IMR-90 (cell line): ENCODE results near the gene PKN3. TPM values are rescaled to one million over a fixed set of nuclear protein-coding genes. Genes with fewer than 3 reads are reported as not detected.

Source experiments
- ATAC-seq: fragments of 200-7000 bp; cut with Tn5 transposase; 2 replicates; pipeline ENCODE4 v1.9.1; 2020; ENCODE audit warnings: low read depth, mild to moderate bottlenecking, moderate library complexity
- BruUV-seq: library from RNA; stranded (reverse); fragments of 400-500 nt; replicated peaks from 2 replicates; lab custom pipeline; 2021; lab: Mats Ljungman, UMichigan
- CTCF ChIA-PET: fragments of 300-600 bp; formaldehyde crosslinking; extraction: SDS; loops from one replicate; lab custom pipeline; 2021; ENCODE audit warnings: antibody characterized with exemption; lab: Yijun Ruan, JAX
- POLR2A ChIA-PET: fragments of 300-600 bp; sonication (Branson Sonifier 250); formaldehyde crosslinking; loops from one replicate; lab custom pipeline; 2022; ENCODE audit warnings: antibody characterized with exemption; ENCODE audit not compliant: unreplicated experiment; lab: Charles Lee
- DNase-seq: peaks from one replicate; pipeline ENCODE4 v3.0.0; 2013
- H2AFZ ChIP-seq: replicated peaks from 2 replicates; pipeline ENCODE3; 2013; ENCODE audit warnings: low read length, mild to moderate bottlenecking; ENCODE audit not compliant: poor library complexity
- H2AK5ac ChIP-seq: 2 replicates; pipeline ENCODE4 v1.6.1; 2013; ENCODE audit warnings: low read depth, low read length, inconsistent platforms
- H2AK9ac ChIP-seq: replicated peaks from 2 replicates; pipeline ENCODE3; 2013; ENCODE audit warnings: mild to moderate bottlenecking, low read depth, low read length, moderate library complexity; ENCODE audit not compliant: poor library complexity
- H2BK120ac ChIP-seq: 2 replicates; pipeline ENCODE4 v1.6.1; 2013; ENCODE audit warnings: low read depth, low read length, inconsistent platforms
- H2BK15ac ChIP-seq: 3 replicates; pipeline ENCODE4 v1.6.1; 2013; ENCODE audit warnings: low read depth, low read length, inconsistent platforms
- H2BK20ac ChIP-seq: 2 replicates; pipeline ENCODE4 v1.6.1; 2013; ENCODE audit warnings: low read depth, mild to moderate bottlenecking, inconsistent platforms, low read length, moderate library complexity
- H2BK5ac ChIP-seq: 2 replicates; pipeline ENCODE4 v1.6.1; 2013; ENCODE audit warnings: mild to moderate bottlenecking, low read depth, low read length, inconsistent platforms; ENCODE audit not compliant: poor library complexity, severe bottlenecking
- H3K14ac ChIP-seq: replicated peaks from 2 replicates; pipeline ENCODE4 v1.6.1; 2013; ENCODE audit warnings: low read depth, low read length, inconsistent platforms
- H3K18ac ChIP-seq: 2 replicates; pipeline ENCODE4 v1.6.1; 2013; ENCODE audit warnings: low read depth, low read length, control low read depth
- H3K23ac ChIP-seq: 2 replicates; pipeline ENCODE4 v1.6.1; 2013; ENCODE audit warnings: low read depth, low read length, inconsistent platforms
- H3K27ac ChIP-seq: 2 replicates; pipeline ENCODE4 v1.5.1; 2013; ENCODE audit warnings: mild to moderate bottlenecking, control low read depth, low read length; ENCODE audit not compliant: insufficient read depth
- H3K27me3 ChIP-seq: 2 replicates; pipeline ENCODE4 v1.6.1; 2013; ENCODE audit warnings: low read length; ENCODE audit not compliant: control insufficient read depth, insufficient read depth
- H3K36me3 ChIP-seq: 2 replicates; pipeline ENCODE4 v1.6.1; 2013; ENCODE audit warnings: low read length, mixed read lengths; ENCODE audit not compliant: control insufficient read depth, insufficient read depth
- H3K4ac ChIP-seq: 2 replicates; pipeline ENCODE4 v1.6.1; 2013; ENCODE audit warnings: low read depth, low read length, inconsistent platforms
- H3K4me1 ChIP-seq: 2 replicates; pipeline ENCODE4 v1.6.1; 2013; ENCODE audit warnings: low read length, mixed read lengths; ENCODE audit not compliant: control insufficient read depth, insufficient read depth
- H3K4me2 ChIP-seq: 2 replicates; pipeline ENCODE4 v1.6.1; 2013; ENCODE audit warnings: low read depth, mild to moderate bottlenecking, control low read depth, low read length, moderate library complexity
- H3K4me3 ChIP-seq: 2 replicates; pipeline ENCODE4 v1.5.1; 2013; ENCODE audit warnings: low read depth, mild to moderate bottlenecking, control low read depth, low read length, moderate library complexity; ENCODE audit not compliant: insufficient read depth
- H3K56ac ChIP-seq: 2 replicates; pipeline ENCODE4 v1.6.1; 2013; ENCODE audit warnings: low read length, inconsistent platforms; ENCODE audit not compliant: insufficient read depth; ENCODE audit errors: extremely low read depth
- H3K79me1 ChIP-seq, 2 experiments: 2 replicates each; pipeline ENCODE4 v1.6.1; 2013; ENCODE audit warnings: low read length in 2 of 2, inconsistent platforms in 1 of 2, low read depth in 1 of 2
- H3K9ac ChIP-seq: 2 replicates; pipeline ENCODE4 v1.6.1; 2013; ENCODE audit warnings: low read depth, low read length, control low read depth
- H3K9me1 ChIP-seq: 2 replicates; pipeline ENCODE4 v1.6.1; 2013; ENCODE audit warnings: low read length, inconsistent platforms; ENCODE audit not compliant: insufficient read depth
- H3K9me3 ChIP-seq: 2 replicates; pipeline ENCODE4 v1.6.1; 2013; ENCODE audit warnings: low read length; ENCODE audit not compliant: control insufficient read depth, insufficient read depth
- H4K20me1 ChIP-seq: 2 replicates; pipeline ENCODE4 v1.6.1; 2013; ENCODE audit warnings: low read length, inconsistent platforms; ENCODE audit not compliant: insufficient read depth
- H4K5ac ChIP-seq: 2 replicates; pipeline ENCODE4 v1.6.1; 2013; ENCODE audit warnings: mild to moderate bottlenecking, low read depth, low read length, control low read depth
- H4K8ac ChIP-seq, 2 experiments: 2 replicates each; pipeline ENCODE4 v1.6.1; 2013; ENCODE audit warnings: low read depth in 2 of 2, low read length in 2 of 2, control low read depth in 1 of 2, inconsistent platforms in 1 of 2
- H4K91ac ChIP-seq: 2 replicates; pipeline ENCODE4 v1.6.1; 2013; ENCODE audit warnings: low read depth, low read length, inconsistent platforms; ENCODE audit not compliant: insufficient read depth
- CHD1 ChIP-seq: IDR thresholded peaks from 2 replicates; pipeline ENCODE4 v1.6.1; 2012; ENCODE audit warnings: low read depth, low read length, improper control_type of control experiment
- POLR2A ChIP-seq: IDR thresholded peaks from 2 replicates; pipeline ENCODE4 v1.6.1; 2012; ENCODE audit warnings: mild to moderate bottlenecking, low read depth, low read length
- RAD21 ChIP-seq: IDR thresholded peaks from 2 replicates; pipeline ENCODE4 v1.6.1; 2012; ENCODE audit warnings: low read length, improper control_type of control experiment
- RCOR1 ChIP-seq: IDR thresholded peaks from 2 replicates; pipeline ENCODE4 v1.6.1; 2012; ENCODE audit warnings: mild to moderate bottlenecking, low read length, improper control_type of control experiment; ENCODE audit not compliant: insufficient replicate concordance
- WGBS, 2 experiments: methylation state at CpG; one replicate each; pipeline versions ENCODE4 v1.1.5 to v1.1.7; 2013; ENCODE audit warnings: missing lambda C conversion rate in 2 of 2; ENCODE audit not compliant: insufficient read length in 1 of 2; ENCODE audit errors: extremely low coverage in 2 of 2; 5-methylcytosine and 5-hydroxymethylcytosine counted together
- dilution Hi-C: fragments of 300-500 bp; cut with HindIII; formaldehyde crosslinking; loops from one replicate; pipeline ENCODE4 v1.14.3; 2018; ENCODE audit warnings: low sequenced_read_pairs; ENCODE audit not compliant: unreplicated experiment
- in situ Hi-C: fragments of 300-500 bp; cut with MboI; formaldehyde crosslinking; loops from 3 replicates; pipeline ENCODE4 v1.14.3; 2019; ENCODE audit warnings: low sequenced_read_pairs, inconsistent platforms, mixed read lengths
- intact Hi-C: fragments of 100-400 bp; cut with micrococcal nuclease; formaldehyde crosslinking; loops from 2 replicates; pipeline ENCODE4 v1.10.0; 2022
- polyA plus RNA-seq, 3 experiments: library from polyadenylated mRNA; depleted of rRNA; stranded (reverse); fragments of >200 nt; gene quantifications; 2 replicates each; pipeline ENCODE4 v1.2.3, GENCODE V29; 2012; ENCODE audit warnings: low replicate concordance in 1 of 3
- total RNA-seq: library from RNA; depleted of rRNA; stranded (reverse); fragments of >200 nt; gene quantifications from 2 replicates; pipeline ENCODE4 v1.2.3, GENCODE V29; 2012
- TF ChIP-seq, protein P1 (sequence below): fragments of 150-350 bp; IDR thresholded peaks from 2 replicates; pipeline ENCODE4 v1.6.1; 2017; ENCODE audit warnings: mild to moderate bottlenecking, antibody characterized with exemption, low read length, low read depth

The PKN3 gene
- total and polyA plus RNA-seq, 2 of the 4 experiments (the other 2 are of a cell fraction): 1.6 to 3.8 TPM

DNA sequence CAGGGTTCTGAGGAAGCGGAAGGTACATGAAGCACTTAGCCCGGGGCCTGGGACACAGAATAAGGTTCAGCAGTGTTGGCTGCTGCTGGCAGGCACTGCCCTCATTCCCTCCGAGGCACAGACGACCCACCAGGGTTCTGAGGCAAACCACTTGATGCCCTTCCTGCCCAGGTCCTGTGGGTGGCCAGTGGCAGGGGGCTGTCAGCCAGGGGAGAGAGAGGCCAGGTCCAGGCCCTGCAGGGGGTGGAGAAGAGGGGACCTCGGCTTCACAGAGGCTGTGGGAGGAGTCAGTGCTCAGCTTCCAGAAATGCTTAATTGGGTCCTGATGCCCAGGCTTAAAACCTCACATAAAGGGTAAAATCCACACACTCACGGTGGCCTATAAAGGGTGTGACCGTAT is 26.0 kb downstream of the PKN3 start:
- Histone ChIP-seq H3K56ac (no peak overlapping the region), H4K91ac (no peak overlapping the region), H4K20me1 (no peaks in the 10 kb centered on the region; the same call in 1 of the 2 replicates), H3K18ac (no peak overlapping the region), H2BK20ac (no peak overlapping the region), H2AK9ac (no peak overlapping the region), H3K4me1 (peaks cover 4% of the 10 kb centered on the region), H3K27ac (no peak overlapping the region), H3K27me3 (no peaks in the 10 kb centered on the region), H3K9me3 (no peaks in the 10 kb centered on the region), H2BK120ac (no peak overlapping the region), H3K79me1 (peaks cover 3 to 12% of the 10 kb centered on the region in 2 experiments), H3K14ac (no peak overlapping the region), H3K4me3 (no peak overlapping the region), H2AFZ (no peak overlapping the region), H4K8ac (no peak overlapping the region), H2BK5ac (no peak overlapping the region), H3K36me3 (peaks cover 13% of the 10 kb centered on the region), H3K23ac (no peak overlapping the region), H3K4me2 (no peak overlapping the region), H2BK15ac (no peak overlapping the region), H4K5ac (no peak overlapping the region), H3K9me1 (peaks cover 12% of the 10 kb centered on the region), H3K4ac (no peak overlapping the region), H3K9ac (no peak overlapping the region), H2AK5ac (no peak overlapping the region)
- in situ Hi-C loops (no loop called here), intact Hi-C loops (no loop called here), dilution Hi-C loops (no loop called here)
- ChIA-PET CTCF (interaction anchor here (0.7 kb wide), 1 partner anchor 90 kb away, joined by 3 read pairs; no protein-coding TSS in a partner anchor), POLR2A (no interaction called here)
- BruUV-seq: no TSS peak
- no peak for ATAC-seq
- DNase-seq: no peak
- 92% methylated on average over 2 of the region's 7 CpGs; no CpG with 5 or more reads in 1 of the 2 experiments for WGBS, 2 experiments
- TF ChIP-seq, protein P1, sequence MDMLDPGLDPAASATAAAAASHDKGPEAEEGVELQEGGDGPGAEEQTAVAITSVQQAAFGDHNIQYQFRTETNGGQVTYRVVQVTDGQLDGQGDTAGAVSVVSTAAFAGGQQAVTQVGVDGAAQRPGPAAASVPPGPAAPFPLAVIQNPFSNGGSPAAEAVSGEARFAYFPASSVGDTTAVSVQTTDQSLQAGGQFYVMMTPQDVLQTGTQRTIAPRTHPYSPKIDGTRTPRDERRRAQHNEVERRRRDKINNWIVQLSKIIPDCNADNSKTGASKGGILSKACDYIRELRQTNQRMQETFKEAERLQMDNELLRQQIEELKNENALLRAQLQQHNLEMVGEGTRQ: no peak
- no peak for TF ChIP-seq RAD21
- TF ChIP-seq CHD1: no peak
- no peak for TF ChIP-seq RCOR1
- no peak for TF ChIP-seq POLR2A
